ENCODE data around the gene DYNC1LI2.

The DYNC1LI2 gene

DNA sequence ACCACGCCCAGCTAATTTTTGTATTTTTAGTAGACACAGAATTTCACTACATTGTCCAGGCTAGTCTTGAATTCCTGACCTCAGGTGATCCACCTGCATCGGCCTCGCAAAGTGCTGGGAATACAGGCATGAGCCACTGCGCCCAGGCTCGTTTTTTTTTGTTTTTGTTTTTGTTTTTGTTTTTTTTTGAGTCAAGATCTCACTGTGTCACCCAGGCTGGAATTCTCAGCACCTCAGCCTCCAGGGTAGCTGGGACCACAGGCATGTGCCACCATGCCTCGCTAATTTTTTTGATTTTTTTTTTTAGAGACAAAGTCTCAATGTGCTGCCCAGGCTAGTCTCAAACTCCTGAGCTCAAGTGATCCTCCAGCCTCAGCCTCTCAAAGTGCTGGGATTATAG is 37.3 kb downstream of the DYNC1LI2 start:
- no peak overlapping the region for H3K4me3 ChIP-seq (ENCODE audit: low read depth, low read length)
- TF ChIP-seq, protein P1, sequence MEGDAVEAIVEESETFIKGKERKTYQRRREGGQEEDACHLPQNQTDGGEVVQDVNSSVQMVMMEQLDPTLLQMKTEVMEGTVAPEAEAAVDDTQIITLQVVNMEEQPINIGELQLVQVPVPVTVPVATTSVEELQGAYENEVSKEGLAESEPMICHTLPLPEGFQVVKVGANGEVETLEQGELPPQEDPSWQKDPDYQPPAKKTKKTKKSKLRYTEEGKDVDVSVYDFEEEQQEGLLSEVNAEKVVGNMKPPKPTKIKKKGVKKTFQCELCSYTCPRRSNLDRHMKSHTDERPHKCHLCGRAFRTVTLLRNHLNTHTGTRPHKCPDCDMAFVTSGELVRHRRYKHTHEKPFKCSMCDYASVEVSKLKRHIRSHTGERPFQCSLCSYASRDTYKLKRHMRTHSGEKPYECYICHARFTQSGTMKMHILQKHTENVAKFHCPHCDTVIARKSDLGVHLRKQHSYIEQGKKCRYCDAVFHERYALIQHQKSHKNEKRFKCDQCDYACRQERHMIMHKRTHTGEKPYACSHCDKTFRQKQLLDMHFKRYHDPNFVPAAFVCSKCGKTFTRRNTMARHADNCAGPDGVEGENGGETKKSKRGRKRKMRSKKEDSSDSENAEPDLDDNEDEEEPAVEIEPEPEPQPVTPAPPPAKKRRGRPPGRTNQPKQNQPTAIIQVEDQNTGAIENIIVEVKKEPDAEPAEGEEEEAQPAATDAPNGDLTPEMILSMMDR (conservative IDR thresholded peaks at IDR 0.05; ENCODE audit: low read depth, low read length) = no peak

DNA sequence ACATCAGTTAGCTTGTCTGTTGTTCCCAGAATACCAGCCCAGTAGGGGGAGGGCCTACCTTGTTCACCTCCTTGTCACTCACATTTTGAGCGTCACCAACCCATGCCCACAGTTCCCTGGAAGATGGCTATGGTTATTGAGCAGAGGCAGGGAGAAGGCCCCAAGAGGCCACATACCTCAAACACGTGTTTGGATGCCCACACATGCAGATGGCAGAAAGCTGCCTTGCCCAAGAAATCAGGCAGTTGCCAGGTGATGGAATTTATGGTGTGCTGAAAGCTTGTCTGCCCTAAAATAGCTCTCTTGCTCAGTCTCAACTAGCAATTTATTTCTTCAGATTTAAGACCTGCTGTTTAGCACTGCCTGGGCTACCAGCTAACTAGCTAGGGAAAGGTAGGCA is 38.3 kb downstream of the DYNC1LI2 start:
- TF ChIP-seq, protein P1 (conservative IDR thresholded peaks at IDR 0.05; ENCODE audit: low read depth, low read length) = no peak
- no peak overlapping the region for H3K4me3 ChIP-seq (ENCODE audit: low read depth, low read length)
- no peak for DNase-seq (ENCODE audit: low read depth)

More for the DNA sequence above, 37.3 kb downstream of the DYNC1LI2 start:
- no peak for DNase-seq (ENCODE audit: low read depth)

DNA sequence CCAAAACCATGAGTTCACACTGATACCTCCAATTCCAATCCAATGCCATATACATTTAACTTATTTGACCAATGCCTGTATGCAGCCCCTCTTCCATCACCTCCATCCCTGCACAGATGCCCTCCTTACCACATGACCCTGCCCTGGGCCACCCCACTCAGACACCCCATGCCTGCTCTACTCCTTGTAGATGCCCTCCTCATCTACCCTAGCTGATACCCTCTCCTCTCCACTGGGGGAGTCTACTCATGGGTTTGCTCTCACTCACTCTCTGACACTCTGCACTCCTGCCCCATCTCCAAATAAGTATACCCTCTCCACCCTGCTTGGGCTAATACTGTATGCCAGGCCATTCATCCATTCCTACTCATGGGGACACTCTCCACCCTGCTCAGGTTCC is 38.9 kb downstream of the DYNC1LI2 start:
- DNase-seq (ENCODE audit: low read depth) = no peak
- TF ChIP-seq, protein P1 (conservative IDR thresholded peaks at IDR 0.05; ENCODE audit: low read depth, low read length) = no peak
- H3K4me3 ChIP-seq (ENCODE audit: low read depth, low read length) = no peak overlapping the region

DNA sequence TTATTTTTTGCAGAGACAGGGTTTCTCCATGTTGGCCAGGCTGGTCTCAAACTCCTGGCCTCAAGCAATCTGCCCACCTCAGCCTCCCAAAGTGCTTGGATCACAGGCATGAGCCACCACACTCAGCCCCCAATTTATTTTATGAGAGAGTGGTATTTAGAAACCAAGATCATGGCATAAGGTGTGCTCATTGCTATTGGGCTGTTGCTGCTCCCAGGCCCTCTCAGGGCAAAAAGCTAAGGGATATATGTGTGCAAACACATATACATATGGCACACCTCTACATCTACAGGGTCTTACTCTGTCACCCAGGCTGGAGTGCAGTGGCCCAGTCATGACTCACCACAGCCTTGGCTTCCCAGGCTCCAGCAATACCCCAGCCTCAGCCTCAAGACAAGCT is 39.8 kb downstream of the DYNC1LI2 start:
- DNase-seq (ENCODE audit: low read depth) = no peak
- TF ChIP-seq, protein P1 (conservative IDR thresholded peaks at IDR 0.05; ENCODE audit: low read depth, low read length) = no peak
- no peak overlapping the region for H3K4me3 ChIP-seq (ENCODE audit: low read depth, low read length)

DNA sequence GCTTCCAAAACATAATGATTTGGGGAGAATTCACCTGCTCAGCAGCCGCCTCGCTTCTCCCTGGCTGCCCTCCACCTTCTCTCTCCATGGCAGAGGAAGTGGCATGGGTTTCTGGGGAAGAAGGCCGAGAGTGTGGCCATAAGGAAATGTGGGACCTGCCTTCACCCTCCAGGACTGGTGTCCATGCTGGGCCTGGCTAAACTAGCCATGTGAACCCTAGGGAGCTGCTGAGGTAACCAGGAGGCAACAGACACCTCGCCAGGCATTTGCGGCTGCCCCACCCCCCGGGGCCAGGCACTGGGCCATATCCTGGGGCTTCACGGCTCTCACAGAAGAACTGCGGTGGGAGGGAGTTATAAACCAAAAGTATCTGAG is 44.9 kb downstream of the DYNC1LI2 start:
- TF ChIP-seq, protein P1 (conservative IDR thresholded peaks at IDR 0.05; ENCODE audit: low read depth, low read length) = no peak
- DNase-seq (ENCODE audit: low read depth) = peak; percentile 24
- no peak overlapping the region for H3K4me3 ChIP-seq (ENCODE audit: low read depth, low read length)

DNA sequence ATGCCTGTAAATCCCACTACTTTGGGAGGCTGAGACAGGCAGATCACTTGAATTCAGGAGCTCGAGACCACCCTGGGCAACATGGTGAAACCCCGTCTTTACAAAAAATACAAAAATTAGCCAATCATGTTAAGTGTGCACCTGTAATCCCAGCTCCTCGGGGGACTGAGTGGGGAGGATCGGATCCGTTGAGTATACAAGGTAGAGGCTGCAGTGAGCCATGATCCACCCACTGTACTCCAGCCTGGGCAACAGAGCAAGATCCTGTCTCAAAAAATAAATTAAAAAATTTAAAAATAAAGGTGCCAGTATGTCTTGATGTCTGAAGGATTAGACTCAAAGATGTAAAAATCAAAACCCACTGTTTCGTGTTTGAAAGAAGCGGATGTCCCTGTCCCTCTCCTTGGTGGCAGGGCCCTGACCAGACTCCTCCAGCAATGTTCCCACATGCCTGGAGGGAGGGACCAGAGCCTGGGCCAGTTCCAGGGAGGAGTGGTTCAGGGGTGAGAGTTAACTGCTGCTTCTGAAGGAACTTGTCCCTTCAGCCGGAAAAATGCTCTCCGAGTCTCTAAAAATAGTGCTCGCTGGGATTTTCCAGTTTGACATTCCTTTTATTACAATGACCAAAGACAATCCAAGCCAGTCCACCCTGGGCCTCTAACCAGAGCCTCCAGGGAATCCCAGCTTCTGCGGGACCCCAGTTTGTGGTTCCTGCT is 45.5 kb downstream of the DYNC1LI2 start:
- peak; percentile 41 for DNase-seq (ENCODE audit: low read depth)
- H3K4me3 ChIP-seq (ENCODE audit: low read depth, low read length) = no peak overlapping the region

More for the DNA sequence above, 45.5 kb downstream of the DYNC1LI2 start:
- TF ChIP-seq, protein P1 (conservative IDR thresholded peaks at IDR 0.05; ENCODE audit: low read depth, low read length) = no peak

All from choroid plexus epithelial cell (primary cell).